AG04450 (cell line): ENCODE measurements around the gene TMEM255B. TPM values are rescaled to one million over a fixed set of nuclear protein-coding genes. Genes with fewer than 3 reads are reported as not detected.

ENCODE experiments used
- CTCF ChIA-PET: fragments of 300-600, 350-600 bp; formaldehyde crosslinking; extraction: SDS; loops from one replicate; lab custom pipeline; 2022; ENCODE audit warnings: antibody characterized with exemption, inconsistent platforms; lab: Charles Lee
- POLR2A ChIA-PET: fragments of 350-600 bp; formaldehyde crosslinking; extraction: SDS; loops from one replicate; lab custom pipeline; 2021; ENCODE audit warnings: antibody characterized with exemption, inconsistent platforms; lab: Yijun Ruan, JAX
- DNase-seq: peaks from one replicate; pipeline ENCODE4 v3.0.0-alpha.2; 2011; ENCODE audit warnings: low read depth, low spot score
- H3K27ac ChIP-seq: one replicate; pipeline ENCODE4 v1.5.1; 2012; ENCODE audit warnings: low read depth, low read length, control low read depth
- H3K27me3 ChIP-seq: one replicate; pipeline ENCODE4 v1.6.0; 2012; ENCODE audit warnings: low read length; ENCODE audit not compliant: control insufficient read depth, insufficient read depth
- H3K4me3 ChIP-seq: 2 replicates; pipeline ENCODE4 v1.5.1; 2011; ENCODE audit warnings: mild to moderate bottlenecking, low read depth, low read length, control low read depth
- H3K9me3 ChIP-seq: 2 replicates; pipeline ENCODE4 v1.5.1; 2012; ENCODE audit warnings: low read length; ENCODE audit not compliant: control insufficient read depth, insufficient read depth
- polyA plus RNA-seq: library from polyadenylated mRNA; depleted of rRNA; stranded (reverse); fragments of >200 nt; gene quantifications from 2 replicates; pipeline ENCODE4 v1.2.3, GENCODE V29; 2011
- TF ChIP-seq, protein P1 (sequence below): IDR thresholded peaks from 2 replicates; pipeline ENCODE4 v1.5.1; 2011; ENCODE audit warnings: low read depth, low read length, control low read depth, inconsistent platforms

Gene TMEM255B
- polyA plus RNA-seq, 1 experiment: 4.1 TPM

DNA sequence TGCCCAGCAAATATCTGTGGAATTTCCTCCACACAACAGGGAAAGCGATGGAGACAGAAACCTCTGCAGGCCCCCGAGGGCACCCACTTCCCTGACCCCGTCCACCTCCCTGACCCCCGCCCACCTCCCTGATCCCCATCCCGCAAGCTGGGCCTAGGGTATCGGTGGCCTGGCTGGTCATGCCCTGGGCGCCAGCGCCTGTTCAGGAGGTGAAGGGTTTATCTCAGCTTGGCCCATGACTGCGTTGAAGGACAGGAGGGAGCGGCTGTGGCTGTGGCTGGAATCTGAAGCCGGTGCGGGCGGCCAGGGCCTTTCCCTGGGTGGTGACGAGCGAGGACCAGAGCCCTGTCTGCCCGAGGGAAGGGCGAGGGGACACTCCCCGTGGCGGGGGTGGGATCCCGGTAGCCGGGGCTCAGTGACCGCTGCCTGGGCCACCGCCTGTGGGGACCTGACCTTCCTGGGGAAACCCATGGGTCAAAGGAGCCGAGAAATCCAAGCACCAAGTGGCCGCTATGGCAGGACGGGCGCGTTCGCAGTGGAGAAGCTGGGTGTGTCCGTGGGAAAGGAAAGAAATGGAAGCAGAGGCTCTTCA, 84.1 kb downstream of the TMEM255B start:
- POLR2A ChIA-PET: no interaction called here
- TF ChIP-seq, protein P1, sequence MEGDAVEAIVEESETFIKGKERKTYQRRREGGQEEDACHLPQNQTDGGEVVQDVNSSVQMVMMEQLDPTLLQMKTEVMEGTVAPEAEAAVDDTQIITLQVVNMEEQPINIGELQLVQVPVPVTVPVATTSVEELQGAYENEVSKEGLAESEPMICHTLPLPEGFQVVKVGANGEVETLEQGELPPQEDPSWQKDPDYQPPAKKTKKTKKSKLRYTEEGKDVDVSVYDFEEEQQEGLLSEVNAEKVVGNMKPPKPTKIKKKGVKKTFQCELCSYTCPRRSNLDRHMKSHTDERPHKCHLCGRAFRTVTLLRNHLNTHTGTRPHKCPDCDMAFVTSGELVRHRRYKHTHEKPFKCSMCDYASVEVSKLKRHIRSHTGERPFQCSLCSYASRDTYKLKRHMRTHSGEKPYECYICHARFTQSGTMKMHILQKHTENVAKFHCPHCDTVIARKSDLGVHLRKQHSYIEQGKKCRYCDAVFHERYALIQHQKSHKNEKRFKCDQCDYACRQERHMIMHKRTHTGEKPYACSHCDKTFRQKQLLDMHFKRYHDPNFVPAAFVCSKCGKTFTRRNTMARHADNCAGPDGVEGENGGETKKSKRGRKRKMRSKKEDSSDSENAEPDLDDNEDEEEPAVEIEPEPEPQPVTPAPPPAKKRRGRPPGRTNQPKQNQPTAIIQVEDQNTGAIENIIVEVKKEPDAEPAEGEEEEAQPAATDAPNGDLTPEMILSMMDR: no peak
- CTCF ChIA-PET: no interaction called here
- peaks cover 4% of the 10 kb centered on the region; the same call in 1 of the 2 replicates for H3K9me3 ChIP-seq
- DNase-seq: no peak
- H3K27me3 ChIP-seq: no peaks in the 10 kb centered on the region
- no peak overlapping the region for H3K27ac ChIP-seq
- no peak overlapping the region for H3K4me3 ChIP-seq

DNA sequence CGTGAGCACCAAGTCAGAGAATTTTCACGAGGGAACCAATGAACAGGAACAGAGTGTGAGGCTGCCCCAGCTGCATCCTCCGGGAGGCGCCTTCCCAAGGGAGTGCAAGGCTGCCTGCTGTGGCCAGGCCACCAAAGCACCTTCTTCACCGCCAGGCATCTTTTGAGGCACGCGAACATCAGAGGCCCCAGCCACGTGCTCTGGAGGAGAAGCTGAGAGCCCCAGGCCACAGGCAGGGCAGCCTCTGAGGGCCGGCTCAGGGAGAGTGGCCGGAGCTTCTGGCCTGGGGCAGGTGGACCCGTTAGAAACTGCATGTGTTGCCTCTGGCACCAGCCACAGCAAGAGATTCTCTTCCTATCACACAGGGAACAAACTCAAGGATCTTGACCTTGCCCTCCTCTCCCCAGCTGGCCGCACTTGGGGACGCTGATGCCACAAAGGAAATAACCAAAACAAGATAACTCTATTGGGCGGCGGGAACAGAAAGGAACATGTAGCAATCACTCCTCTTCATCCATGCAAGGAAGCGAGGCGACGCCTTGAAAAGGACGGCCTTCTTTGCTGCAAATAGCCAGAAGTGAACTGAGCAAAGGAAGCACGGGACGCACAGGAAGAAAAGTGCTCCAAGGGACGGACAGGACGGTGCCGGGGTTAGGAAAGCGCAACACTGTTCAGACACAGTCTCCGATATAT, 85.0 kb downstream of the TMEM255B start:
- no peak for DNase-seq
- H3K9me3 ChIP-seq: peaks cover 4% of the 10 kb centered on the region; the same call in 1 of the 2 replicates
- no peak overlapping the region for H3K4me3 ChIP-seq
- TF ChIP-seq, protein P1: no peak
- ChIA-PET CTCF (no interaction called here), POLR2A (no interaction called here)
- H3K27ac ChIP-seq: peak overlapping the region; percentile 31
- H3K27me3 ChIP-seq: no peaks in the 10 kb centered on the region

DNA sequence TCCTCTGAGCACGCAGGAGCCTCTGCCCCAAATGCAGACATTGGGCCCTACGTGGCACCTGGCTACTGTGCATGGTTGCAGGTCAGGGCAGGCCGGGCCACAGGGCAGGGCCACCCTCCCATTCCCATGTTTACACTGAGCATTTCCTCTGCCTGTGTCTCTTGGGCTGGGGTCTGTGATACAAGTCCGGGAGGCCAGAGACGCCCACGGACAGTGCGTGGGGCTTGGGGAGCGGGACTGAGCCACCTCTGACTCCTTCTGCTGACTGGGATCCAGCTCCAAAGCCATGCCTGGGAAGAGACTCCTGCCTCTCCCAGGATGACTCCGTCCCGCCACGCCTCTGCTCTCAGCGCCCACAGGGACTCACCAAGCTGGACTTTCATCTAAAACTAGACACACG, 86.0 kb downstream of the TMEM255B start:
- no peak overlapping the region for H3K4me3 ChIP-seq
- no peaks in the 10 kb centered on the region for H3K27me3 ChIP-seq
- no peak for DNase-seq
- TF ChIP-seq, protein P1: no peak
- CTCF ChIA-PET: no interaction called here
- peaks cover 4% of the 10 kb centered on the region; the same call in 1 of the 2 replicates for H3K9me3 ChIP-seq
- H3K27ac ChIP-seq: no peak overlapping the region
- POLR2A ChIA-PET: no interaction called here

DNA sequence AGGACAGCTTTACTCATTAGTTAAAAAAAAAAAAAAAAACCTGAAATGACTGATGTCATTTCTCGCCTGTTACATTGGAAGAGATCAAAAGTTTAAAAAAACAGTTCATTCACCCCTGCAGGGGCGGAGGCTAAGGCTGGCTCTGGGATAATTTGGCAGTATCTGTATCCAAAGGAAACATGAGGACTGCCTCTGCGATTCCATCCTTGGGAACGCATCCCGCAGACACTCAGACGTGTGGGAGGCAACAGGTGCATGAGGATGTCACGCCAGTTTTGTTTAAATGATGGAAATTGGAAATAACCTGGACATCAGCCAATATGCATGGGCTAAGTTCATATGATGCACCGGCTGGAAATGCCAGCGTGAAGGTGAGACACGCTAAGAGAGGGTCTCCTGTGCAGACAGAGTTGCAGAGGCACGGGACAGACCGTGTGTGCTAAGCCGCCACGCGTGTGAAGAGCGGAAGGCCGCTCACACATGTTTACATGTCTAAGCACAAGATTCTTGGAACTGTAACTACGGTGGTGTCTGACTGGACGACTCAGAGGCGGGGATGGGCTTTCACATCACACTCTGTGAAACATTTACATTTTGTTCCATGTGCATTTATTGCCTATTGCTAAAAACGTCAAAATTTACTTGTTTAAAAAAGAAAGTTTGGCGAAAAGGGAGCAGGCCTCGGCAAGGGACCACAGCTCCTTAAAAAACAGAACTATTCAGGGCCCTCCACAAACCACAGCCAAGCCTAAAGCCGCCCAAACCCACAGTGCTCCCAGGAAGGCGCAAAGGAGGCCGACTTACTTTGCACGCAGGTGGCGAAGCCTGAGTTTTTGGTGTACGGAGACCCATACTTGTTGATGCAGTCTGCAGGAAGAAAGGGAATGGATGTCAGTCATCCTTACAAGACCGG, 87.0 kb downstream of the TMEM255B start:
- DNase-seq: no peak
- no peaks in the 10 kb centered on the region for H3K27me3 ChIP-seq
- no peak overlapping the region for H3K4me3 ChIP-seq
- H3K9me3 ChIP-seq: peaks cover 4% of the 10 kb centered on the region; the same call in 1 of the 2 replicates
- POLR2A ChIA-PET: no interaction called here
- TF ChIP-seq, protein P1: no peak
- CTCF ChIA-PET: no interaction called here
- H3K27ac ChIP-seq: no peak overlapping the region
